CD4-positive, CD25-positive, alpha-beta regulatory T cell (primary cell): ENCODE measurements around the gene NCKAP5L. TPM values are rescaled to one million over a fixed set of nuclear protein-coding genes. Genes with fewer than 3 reads are reported as not detected.

Source experiments
- ATAC-seq, 2 donors: fragments of 150-1000 bp; cut with Tn5 transposase; one replicate each; pipeline ENCODE4 v1.10.0; 2021; ENCODE audit warnings: low read depth in 2 of 2, moderate number of reproducible peaks in 2 of 2, moderate library complexity in 1 of 2
- DNase-seq, 3 donors: peaks; one replicate each; pipeline versions ENCODE4 v3.0.0 to v3.0.0-alpha.2; 2012 to 2022; ENCODE audit warnings: mixed read lengths in 1 of 3
- H3K27ac ChIP-seq: one replicate; pipeline ENCODE4 v1.7.0; 2013; ENCODE audit warnings: mild to moderate bottlenecking, low read length; ENCODE audit not compliant: insufficient read depth, poor library complexity, severe bottlenecking
- H3K27me3 ChIP-seq: one replicate; pipeline ENCODE4 v1.7.0; 2013; ENCODE audit warnings: low read length; ENCODE audit not compliant: control insufficient read depth, insufficient read depth
- H3K36me3 ChIP-seq: one replicate; pipeline ENCODE4 v1.7.0; 2013; ENCODE audit warnings: mild to moderate bottlenecking, low read length, moderate library complexity; ENCODE audit not compliant: control insufficient read depth, insufficient read depth
- H3K4me1 ChIP-seq: 2 replicates; pipeline ENCODE4 v1.7.0; 2013; ENCODE audit warnings: mild to moderate bottlenecking, low read length; ENCODE audit not compliant: insufficient read depth, control insufficient read depth, poor library complexity, severe bottlenecking
- H3K4me3 ChIP-seq: one replicate; pipeline ENCODE4 v1.7.0; 2013; ENCODE audit warnings: low read depth, mild to moderate bottlenecking, low read length, moderate library complexity
- H3K9me3 ChIP-seq, 2 experiments: 1 replicate in 1 of 2; 2 replicates in 1 of 2; pipeline ENCODE4 v1.7.0; 2013; ENCODE audit warnings: low read length in 2 of 2, mild to moderate bottlenecking in 1 of 2, moderate library complexity in 1 of 2; ENCODE audit not compliant: control insufficient read depth in 2 of 2
- H3K27ac Mint-ChIP-seq, 3 donors: one replicate each; pipeline ENCODE4 v1.8.0; 2020 to 2022; ENCODE audit warnings: mild to moderate bottlenecking in 3 of 3, mixed read lengths in 3 of 3, moderate library complexity in 2 of 3
- H3K27me3 Mint-ChIP-seq: one replicate; pipeline ENCODE4 v1.8.0; 2022; ENCODE audit warnings: mild to moderate bottlenecking, mixed read lengths
- H3K36me3 Mint-ChIP-seq: one replicate; pipeline ENCODE4 v1.8.0; 2020; ENCODE audit warnings: mixed read lengths
- H3K4me1 Mint-ChIP-seq, 4 donors: one replicate each; pipeline ENCODE4 v1.8.0; 2020 to 2022; ENCODE audit warnings: mixed read lengths in 4 of 4, mild to moderate bottlenecking in 1 of 4
- H3K4me3 Mint-ChIP-seq, 4 donors: one replicate each; pipeline ENCODE4 v1.8.0; 2020 to 2022; ENCODE audit warnings: mild to moderate bottlenecking in 4 of 4, mixed read lengths in 4 of 4, moderate library complexity in 3 of 4
- H3K9me3 Mint-ChIP-seq, 7 donors: one replicate each; pipeline ENCODE4 v1.8.0; 2020 to 2022; ENCODE audit warnings: mixed read lengths in 7 of 7, mild to moderate bottlenecking in 3 of 7, moderate library complexity in 2 of 7
- polyA plus RNA-seq, 4 donors: library from polyadenylated mRNA; unstranded; fragments of 300-500 nt; fragmentation: Illumina TruSeq; gene quantifications; one replicate each; pipeline ENCODE4 v1.2.3, GENCODE V29; 2021
- total RNA-seq: library from RNA; stranded (reverse); gene quantifications from one replicate; pipeline ENCODE4 v1.2.3, GENCODE V29; 2022

NCKAP5L gene
- total and polyA plus RNA-seq, 5 donors from 2014 or later: 0.18 to 7.8 (median 0.73) TPM

DNA sequence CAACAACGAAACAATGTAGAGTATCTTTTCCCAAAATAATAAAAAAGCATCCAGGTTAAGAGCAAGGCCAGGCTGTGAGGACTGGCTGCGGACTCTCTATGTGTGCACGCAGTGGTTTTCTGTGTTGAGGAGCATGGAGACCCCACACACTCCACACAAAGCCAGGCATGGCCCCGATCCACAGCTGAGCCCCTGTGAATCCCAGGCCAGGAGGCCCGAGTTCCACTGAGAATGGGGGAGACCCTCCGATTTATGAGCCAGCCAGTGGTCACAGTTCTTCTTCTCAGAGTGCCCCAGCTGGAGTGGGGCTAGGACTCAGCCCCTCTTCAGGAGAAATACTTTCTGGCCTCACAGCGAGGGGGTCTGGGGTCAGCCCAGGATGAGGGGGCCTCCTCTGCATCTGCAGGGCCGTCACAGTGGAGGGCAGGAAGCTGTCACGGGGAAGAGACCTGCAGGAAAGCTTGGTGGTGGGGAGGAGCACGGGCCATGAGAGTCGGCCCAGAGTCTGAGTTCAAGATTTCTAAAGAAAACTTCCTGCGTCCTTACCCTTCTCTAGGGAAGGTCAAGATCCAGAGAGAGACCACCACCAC, 20.1 kb downstream of the NCKAP5L start:
- no peaks in the 10 kb centered on the region for H3K27me3 ChIP-seq
- Mint-ChIP-seq H3K4me3 (no peak overlapping the region), H3K9me3 (no peaks in the 10 kb centered on the region), H3K27ac (peak overlapping the region in 1 of 3 donors; percentile 29), H3K27me3 (peaks cover 5% of the 10 kb centered on the region), H3K36me3 (peaks cover 13% of the 10 kb centered on the region), H3K4me1 (peaks cover 0 to 7% (median 4%) of the 10 kb centered on the region in 4 donors)
- H3K36me3 ChIP-seq: peaks cover 3% of the 10 kb centered on the region
- no peak overlapping the region for H3K4me3 ChIP-seq
- no peaks in the 10 kb centered on the region for H3K4me1 ChIP-seq
- ATAC-seq (no peak), DNase-seq (no peak)
- no peak overlapping the region for H3K27ac ChIP-seq
- H3K9me3 ChIP-seq: no peaks in the 10 kb centered on the region

DNA sequence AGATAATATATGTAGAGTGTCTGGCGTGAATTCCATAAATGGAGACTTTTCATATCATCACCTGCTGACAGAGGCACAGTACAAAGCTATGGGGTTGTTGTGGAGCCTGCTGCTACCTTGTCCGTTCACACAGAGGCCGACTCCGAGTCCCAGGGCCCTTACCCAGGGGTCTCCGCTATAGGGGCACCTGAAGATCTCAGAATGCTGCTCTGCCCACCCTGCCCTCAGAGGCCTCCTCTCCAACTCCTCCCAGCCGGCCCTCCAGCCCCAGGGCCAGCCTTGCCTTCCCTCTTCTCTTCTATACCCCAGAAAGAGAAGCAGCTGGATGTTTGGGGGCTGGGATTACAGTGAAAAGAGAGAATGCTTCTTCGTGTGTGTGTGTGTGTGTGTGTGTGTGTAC, 21.3 kb downstream of the NCKAP5L start:
- H3K4me3 Mint-ChIP-seq: no peak overlapping the region
- no peaks in the 10 kb centered on the region for H3K4me1 ChIP-seq
- peaks cover 0 to 5% (median 2%) of the 10 kb centered on the region in 4 donors for H3K4me1 Mint-ChIP-seq
- no peaks in the 10 kb centered on the region for H3K9me3 ChIP-seq
- no peak for ATAC-seq
- H3K9me3 Mint-ChIP-seq: no peaks in the 10 kb centered on the region
- H3K27me3 Mint-ChIP-seq: peaks cover 5% of the 10 kb centered on the region
- peaks cover 4% of the 10 kb centered on the region for H3K36me3 ChIP-seq
- no peak for DNase-seq
- H3K27ac ChIP-seq: no peak overlapping the region
- no peak overlapping the region for H3K27ac Mint-ChIP-seq
- peaks cover 16% of the 10 kb centered on the region for H3K36me3 Mint-ChIP-seq
- no peaks in the 10 kb centered on the region for H3K27me3 ChIP-seq
- no peak overlapping the region for H3K4me3 ChIP-seq

DNA sequence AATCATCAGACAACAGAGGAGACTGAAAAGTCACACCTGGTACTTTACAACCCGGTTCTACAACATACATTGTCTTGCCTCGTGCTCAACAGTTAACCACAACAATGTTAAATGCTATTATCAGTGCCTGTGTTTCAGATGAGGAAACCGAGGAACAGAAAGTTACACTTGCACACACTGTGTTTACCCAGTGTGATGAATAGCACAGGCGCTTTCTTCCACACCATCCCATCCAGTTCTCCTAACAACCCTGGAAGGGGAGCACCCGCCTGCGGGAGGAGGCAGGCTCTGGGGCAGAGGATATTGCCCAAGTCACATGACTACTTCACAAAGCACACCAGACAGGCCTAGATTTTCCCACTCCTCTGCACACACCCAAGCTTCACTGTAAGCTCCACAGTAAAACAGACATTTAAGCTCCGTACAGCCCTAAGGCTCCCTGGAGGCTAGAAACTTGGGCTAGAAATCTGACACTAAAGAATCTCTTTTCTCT, 21.8 kb downstream of the NCKAP5L start:
- Mint-ChIP-seq H3K27ac (no peak overlapping the region), H3K4me3 (no peak overlapping the region), H3K9me3 (no peaks in the 10 kb centered on the region), H3K27me3 (peaks cover 5% of the 10 kb centered on the region), H3K4me1 (peaks cover 0 to 2% (median 0%) of the 10 kb centered on the region in 4 donors), H3K36me3 (peaks cover 16% of the 10 kb centered on the region)
- ATAC-seq (no peak), DNase-seq (no peak)
- Histone ChIP-seq H3K9me3 (no peaks in the 10 kb centered on the region), H3K4me3 (no peak overlapping the region), H3K4me1 (no peaks in the 10 kb centered on the region), H3K27ac (no peak overlapping the region), H3K36me3 (peaks cover 4% of the 10 kb centered on the region), H3K27me3 (no peaks in the 10 kb centered on the region)

DNA sequence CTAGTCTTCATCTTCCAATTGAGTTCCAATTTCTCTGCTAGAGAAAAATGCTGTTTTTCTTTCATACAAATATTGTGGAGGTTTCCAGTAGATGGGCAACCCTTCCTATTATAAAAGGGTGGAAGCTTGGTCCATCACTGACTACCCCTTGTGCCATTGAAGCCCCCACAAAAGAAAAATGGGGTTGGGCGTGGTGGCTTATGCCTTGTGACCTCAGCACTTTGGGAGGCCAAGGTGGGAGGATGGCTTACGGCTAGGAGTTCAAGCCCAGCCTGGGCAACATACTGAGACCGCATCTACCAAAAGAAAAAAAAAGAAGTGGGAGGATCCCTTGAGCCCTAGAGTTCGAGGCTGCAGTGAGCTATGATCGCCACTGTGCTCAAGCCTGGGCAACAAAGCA, 22.8 kb downstream of the NCKAP5L start:
- no peaks in the 10 kb centered on the region for H3K9me3 Mint-ChIP-seq
- Histone ChIP-seq H3K9me3 (no peaks in the 10 kb centered on the region), H3K27me3 (no peaks in the 10 kb centered on the region), H3K4me1 (no peaks in the 10 kb centered on the region), H3K27ac (no peak overlapping the region), H3K36me3 (peaks cover 4% of the 10 kb centered on the region), H3K4me3 (no peak overlapping the region)
- H3K27ac Mint-ChIP-seq: no peak overlapping the region
- H3K4me3 Mint-ChIP-seq: no peak overlapping the region
- ATAC-seq (no peak), DNase-seq (no peak)
- H3K4me1 Mint-ChIP-seq: peaks cover 0 to 2% (median 0%) of the 10 kb centered on the region in 4 donors
- H3K36me3 Mint-ChIP-seq: peaks cover 16% of the 10 kb centered on the region
- H3K27me3 Mint-ChIP-seq: peaks cover 5% of the 10 kb centered on the region

DNA sequence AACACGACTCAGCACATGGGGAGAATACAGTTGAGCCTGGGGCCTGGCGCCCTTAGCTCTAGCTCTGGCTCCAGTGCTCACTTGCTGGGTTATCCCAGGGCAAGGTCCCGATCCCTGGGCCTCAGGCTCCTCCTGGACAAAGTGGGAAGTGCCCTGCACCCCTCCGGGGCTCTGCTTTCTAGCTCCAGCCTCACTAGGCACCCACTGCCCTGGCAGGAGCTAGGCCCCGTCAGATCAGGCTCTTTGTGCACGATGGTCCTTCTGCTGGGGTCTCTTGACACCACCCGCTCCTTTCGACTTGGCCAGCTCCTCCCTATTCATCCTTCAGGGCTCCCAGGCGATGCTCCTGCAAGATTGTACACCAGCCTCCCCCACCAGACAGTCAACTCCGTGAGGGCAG, 23.4 kb downstream of the NCKAP5L start:
- Mint-ChIP-seq H3K36me3 (peaks cover 18% of the 10 kb centered on the region), H3K27ac (no peak overlapping the region), H3K9me3 (no peaks in the 10 kb centered on the region), H3K27me3 (peaks cover 5% of the 10 kb centered on the region), H3K4me1 (peaks cover 0 to 2% (median 0%) of the 10 kb centered on the region in 4 donors), H3K4me3 (no peak overlapping the region)
- H3K4me1 ChIP-seq: no peaks in the 10 kb centered on the region
- peaks cover 4% of the 10 kb centered on the region for H3K36me3 ChIP-seq
- no peaks in the 10 kb centered on the region for H3K27me3 ChIP-seq
- ATAC-seq (no peak), DNase-seq (no peak)
- H3K27ac ChIP-seq: no peak overlapping the region
- H3K4me3 ChIP-seq: no peak overlapping the region
- H3K9me3 ChIP-seq: no peaks in the 10 kb centered on the region

DNA sequence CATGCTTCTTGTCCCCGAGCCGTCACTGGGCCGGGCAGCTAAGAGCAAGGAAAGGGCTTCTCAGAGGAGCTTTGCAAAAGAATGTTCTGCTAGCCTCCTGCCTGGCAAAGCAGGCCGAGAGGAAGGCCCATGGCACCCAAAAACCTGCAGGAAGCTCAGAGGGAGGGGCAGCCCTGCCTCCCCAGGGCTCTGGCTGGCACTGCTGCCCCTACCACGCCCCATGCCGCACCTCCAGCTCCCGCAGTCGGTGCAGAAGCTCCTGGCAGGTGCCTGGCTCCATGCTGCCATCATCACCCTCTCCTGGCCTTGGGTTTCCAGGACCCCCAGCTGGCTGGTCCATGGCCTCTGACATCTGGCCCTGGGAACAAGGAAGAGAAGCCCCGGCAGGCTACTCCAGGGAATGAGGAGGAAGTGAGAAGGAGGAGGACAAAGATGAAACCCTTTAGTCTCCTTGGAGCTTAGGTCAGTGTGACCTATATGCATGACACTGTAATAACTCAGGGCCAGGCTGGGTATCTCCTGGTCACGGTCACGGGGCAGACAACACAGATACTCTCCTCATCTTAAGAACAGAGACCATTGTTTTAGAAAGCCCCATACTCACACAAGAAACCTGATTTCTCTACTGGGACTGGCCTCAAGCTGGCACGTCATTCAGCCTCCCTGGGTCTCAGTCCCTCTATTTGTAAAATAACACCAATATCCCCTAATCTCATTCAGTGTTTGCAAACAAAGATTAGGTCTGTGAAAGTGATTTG, 24.3 kb downstream of the NCKAP5L start:
- H3K27ac ChIP-seq: no peak overlapping the region
- no peak overlapping the region for H3K4me3 ChIP-seq
- no peaks in the 10 kb centered on the region for H3K4me1 ChIP-seq
- ATAC-seq (no peak), DNase-seq (no peak)
- H3K36me3 ChIP-seq: peaks cover 4% of the 10 kb centered on the region
- no peaks in the 10 kb centered on the region for H3K27me3 ChIP-seq
- peaks cover 0 to 2% (median 0%) of the 10 kb centered on the region in 4 donors for H3K4me1 Mint-ChIP-seq
- no peaks in the 10 kb centered on the region for H3K9me3 ChIP-seq
- peaks cover 5% of the 10 kb centered on the region for H3K27me3 Mint-ChIP-seq
- H3K4me3 Mint-ChIP-seq: no peak overlapping the region
- no peak overlapping the region for H3K27ac Mint-ChIP-seq
- peaks cover 21% of the 10 kb centered on the region for H3K36me3 Mint-ChIP-seq
- no peaks in the 10 kb centered on the region for H3K9me3 Mint-ChIP-seq

DNA sequence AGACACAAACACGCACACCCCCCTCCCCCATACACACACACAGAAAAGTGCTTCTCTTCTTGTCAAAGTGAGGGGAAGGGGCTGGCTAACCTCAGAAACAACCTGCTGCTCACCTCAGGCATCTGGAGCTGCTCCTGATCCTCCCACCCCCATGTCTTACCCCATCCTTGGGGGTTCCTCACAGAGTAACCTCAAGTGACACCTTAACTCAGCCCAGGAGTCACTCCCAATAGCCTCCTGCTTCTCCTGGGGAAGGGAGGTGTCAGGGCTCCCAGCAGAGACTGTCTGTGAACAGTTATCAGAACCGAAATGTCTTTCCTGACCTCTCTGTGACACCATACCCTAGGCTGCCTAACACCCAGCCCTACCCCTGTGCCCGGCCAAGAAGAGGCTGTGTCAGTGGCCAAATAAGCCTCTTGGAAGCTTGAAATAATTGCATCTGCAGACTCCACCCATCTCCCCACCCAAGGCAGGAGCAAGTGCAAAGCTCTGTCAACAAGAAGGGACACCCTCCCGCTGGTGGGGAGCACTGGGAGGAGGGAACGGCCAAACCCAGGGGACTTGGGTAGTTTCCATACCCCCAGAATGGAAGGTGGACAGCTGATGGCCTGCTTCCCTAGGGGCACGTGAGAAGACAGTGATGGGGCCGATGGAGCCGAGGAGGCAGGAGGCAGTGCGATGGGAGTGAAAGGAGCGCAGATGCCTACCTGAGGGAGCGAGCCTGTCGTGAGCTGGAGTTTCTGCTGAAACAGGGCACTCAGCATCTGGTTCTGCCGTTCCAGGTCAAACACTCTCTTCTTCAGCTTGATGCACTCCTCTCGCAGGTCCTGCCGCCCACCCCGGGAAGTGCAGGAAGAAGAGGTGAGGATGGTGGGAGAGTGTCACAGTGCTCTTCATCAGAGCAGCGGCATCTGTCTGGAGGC, 26.8 kb downstream of the NCKAP5L start:
- ATAC-seq (no peak), DNase-seq (no peak)
- no peak overlapping the region for H3K27ac Mint-ChIP-seq
- H3K36me3 Mint-ChIP-seq: peaks cover 22% of the 10 kb centered on the region
- H3K9me3 ChIP-seq: no peaks in the 10 kb centered on the region
- H3K4me3 Mint-ChIP-seq: no peak overlapping the region
- no peak overlapping the region for H3K27ac ChIP-seq
- H3K27me3 Mint-ChIP-seq: no peaks in the 10 kb centered on the region
- no peaks in the 10 kb centered on the region for H3K27me3 ChIP-seq
- no peak overlapping the region for H3K4me3 ChIP-seq
- no peaks in the 10 kb centered on the region for H3K9me3 Mint-ChIP-seq
- H3K4me1 ChIP-seq: no peaks in the 10 kb centered on the region
- no peaks in the 10 kb centered on the region for H3K4me1 Mint-ChIP-seq
- H3K36me3 ChIP-seq: peaks cover 3% of the 10 kb centered on the region
